B cell (primary cell): ENCODE data around the gene MBP. TPM values are rescaled to one million over a fixed set of nuclear protein-coding genes. Genes with fewer than 3 reads are reported as not detected.

Experiments used
- ATAC-seq: fragments of 200-7000 bp; cut with Tn5 transposase; one replicate; pipeline ENCODE4 v1.10.0; 2021; ENCODE audit warnings: low read depth, mild to moderate bottlenecking, moderate number of reproducible peaks, moderate library complexity
- CTCF ChIA-PET: fragments of 350-600 bp; sonication (Branson Sonifier 250); formaldehyde crosslinking; loops from one replicate; lab custom pipeline; 2021; ENCODE audit warnings: antibody characterized with exemption, inconsistent platforms; lab: Charles Lee
- POLR2A ChIA-PET: fragments of 350-600 bp; sonication (Branson Sonifier 250); formaldehyde crosslinking; loops from one replicate; lab custom pipeline; 2021; ENCODE audit warnings: antibody characterized with exemption; lab: Charles Lee
- DNase-seq: peaks from one replicate; pipeline ENCODE4 v3.0.0; 2013
- H2AFZ ChIP-seq: 2 replicates; pipeline ENCODE4 v1.6.1; 2012; ENCODE audit warnings: mild to moderate bottlenecking, low read depth, low read length; ENCODE audit not compliant: insufficient read depth, poor library complexity, severe bottlenecking
- H3K27ac ChIP-seq, 2 donors: 1 replicate in 1 of 2; 2 replicates in 1 of 2; pipeline ENCODE4 v1.5.1; 2012 to 2013; ENCODE audit warnings: low read length in 2 of 2, mild to moderate bottlenecking in 2 of 2, moderate library complexity in 1 of 2
- H3K27me3 ChIP-seq, 4 experiments: fragments of 200-600 bp in 1 of 4; sonication (generic) in 1 of 4; replicated peaks in 1 of 4; 1 replicate in 2 of 4; 2 replicates in 2 of 4; pipeline versions ENCODE4 v1.6.1 to v1.7.0; 2013 to 2016; ENCODE audit warnings: low read length in 3 of 4, mild to moderate bottlenecking in 2 of 4, mixed read lengths in 1 of 4, moderate library complexity in 1 of 4; ENCODE audit not compliant: insufficient read depth in 4 of 4, control insufficient read depth in 3 of 4; ENCODE audit errors: control extremely low read depth in 1 of 4
- H3K36me3 ChIP-seq, 2 experiments: replicated peaks in 1 of 2; 1 replicate in 1 of 2; 2 replicates in 1 of 2; pipeline versions ENCODE4 v1.6.1 to v1.7.1; 2013; ENCODE audit warnings: low read length in 1 of 2; ENCODE audit not compliant: insufficient read depth in 2 of 2, control insufficient read depth in 1 of 2; ENCODE audit errors: control extremely low read depth in 1 of 2, extremely low read depth in 1 of 2
- H3K4me1 ChIP-seq, 2 donors: fragments of 200-600 bp in 1 of 2; sonication (generic) in 1 of 2; 1 replicate in 1 of 2; 2 replicates in 1 of 2; pipeline versions ENCODE4 v1.5.1 to v1.6.1; 2013 to 2017; ENCODE audit warnings: low read length in 2 of 2; ENCODE audit not compliant: control insufficient read depth in 2 of 2, insufficient read depth in 2 of 2
- H3K4me2 ChIP-seq: replicated peaks from 2 replicates; pipeline ENCODE3; 2012; ENCODE audit warnings: mild to moderate bottlenecking, low read depth, low read length; ENCODE audit not compliant: poor library complexity, severe bottlenecking
- H3K4me3 ChIP-seq, 5 experiments: fragments of 200-600 bp in 1 of 5; sonication (generic) in 1 of 5; 1 replicate in 3 of 5; 2 replicates in 2 of 5; pipeline versions ENCODE4 v1.5.1 to v1.7.0; 2011 to 2016; ENCODE audit warnings: low read length in 4 of 5, mild to moderate bottlenecking in 4 of 5, low read depth in 2 of 5, control low read depth in 1 of 5, moderate library complexity in 1 of 5; ENCODE audit not compliant: insufficient read depth in 1 of 5; ENCODE audit errors: control extremely low read depth in 1 of 5, extremely low read depth in 1 of 5
- H3K79me2 ChIP-seq: fragments of 200-600 bp; sonication (generic); one replicate; pipeline ENCODE4 v1.6.0; 2016; ENCODE audit warnings: low read length; ENCODE audit not compliant: control insufficient read depth, insufficient read depth
- H3K9ac ChIP-seq: fragments of 200-600 bp; sonication (generic); 2 replicates; pipeline ENCODE4 v1.6.1; 2017; ENCODE audit warnings: mild to moderate bottlenecking, low read length, moderate library complexity
- H3K9me3 ChIP-seq, 3 donors: one replicate each; pipeline versions ENCODE4 v1.6.1 to v1.7.1; 2013; ENCODE audit warnings: low read length in 2 of 3; ENCODE audit not compliant: control insufficient read depth in 2 of 3, insufficient read depth in 1 of 3; ENCODE audit errors: control extremely low read depth in 1 of 3
- H4K20me1 ChIP-seq: 2 replicates; pipeline ENCODE4 v1.6.0; 2012; ENCODE audit warnings: mild to moderate bottlenecking, low read length; ENCODE audit not compliant: insufficient read depth, control insufficient read depth, poor library complexity, severe bottlenecking
- H3K27ac Mint-ChIP-seq: one replicate; pipeline ENCODE4 v1.8.0; 2021; ENCODE audit warnings: mixed read lengths
- H3K27me3 Mint-ChIP-seq: one replicate; pipeline ENCODE4 v1.8.0; 2021; ENCODE audit warnings: mixed read lengths
- H3K4me1 Mint-ChIP-seq: one replicate; pipeline ENCODE4 v1.8.0; 2021; ENCODE audit warnings: mixed read lengths
- H3K4me3 Mint-ChIP-seq: one replicate; pipeline ENCODE4 v1.8.0; 2021; ENCODE audit warnings: mixed read lengths
- H3K9me3 Mint-ChIP-seq: one replicate; pipeline ENCODE4 v1.8.0; 2022; ENCODE audit warnings: mixed read lengths; ENCODE audit not compliant: insufficient read depth
- CTCF ChIP-seq: fragments of 200-600 bp; IDR thresholded peaks from one replicate; pipeline ENCODE4 v1.8.0; 2022; ENCODE audit warnings: antibody characterized with exemption, mild to moderate bottlenecking
- EZH2 ChIP-seq: IDR thresholded peaks from 2 replicates; pipeline ENCODE4 v1.6.1; 2012; ENCODE audit warnings: borderline replicate concordance, low read depth, mild to moderate bottlenecking, moderate library complexity, low read length; ENCODE audit not compliant: insufficient read depth, poor library complexity, severe bottlenecking
- WGBS: methylation state at CpG from one replicate; pipeline ENCODE4 v1.1.5; 2013; ENCODE audit warnings: missing lambda C conversion rate; ENCODE audit not compliant: insufficient coverage; 5-methylcytosine and 5-hydroxymethylcytosine counted together
- intact Hi-C: fragments of 100-400 bp; cut with micrococcal nuclease; formaldehyde crosslinking; loops from one replicate; pipeline ENCODE4 v1.10.0; 2022
- polyA plus RNA-seq: library from polyadenylated mRNA; depleted of rRNA; stranded (reverse); fragments of >200 nt; gene quantifications from 2 replicates; pipeline ENCODE4 v1.2.3, GENCODE V29; 2012
- total RNA-seq, 2 donors: library from RNA; stranded (reverse); fragments of 120-200 nt in 1 of 2; gene quantifications; 1 replicate in 1 of 2; 2 replicates in 1 of 2; pipeline versions ENCODE4 v1.2.3 to v1.2.4, GENCODE V29; 2013 to 2022

MBP gene
- total and polyA plus RNA-seq, 2 donors (not counting 1 experiment from before 2014, with no cell fraction given): 30.1 to 192 TPM

GRCh38 chr18:77164026-77164425 is 31.4 kb upstream of the MBP start:
- ChIA-PET POLR2A (no interaction called here), CTCF (no interaction called here)
- Histone ChIP-seq H3K36me3 (no peaks in the 10 kb centered on the region), H2AFZ (no peak overlapping the region), H4K20me1 (no peaks in the 10 kb centered on the region), H3K27ac (no peak overlapping the region), H3K4me2 (no peak overlapping the region), H3K9ac (no peak overlapping the region), H3K4me3 (no peak overlapping the region), H3K79me2 (no peaks in the 10 kb centered on the region), H3K9me3 (peaks cover 0 to 7% (median 0%) of the 10 kb centered on the region in 3 donors), H3K27me3 (peaks cover 0 to 2% (median 0%) of the 10 kb centered on the region in 4 experiments), H3K4me1 (peaks cover 8% of the 10 kb centered on the region in 2 donors)
- H3K27me3 Mint-ChIP-seq: peaks cover 11% of the 10 kb centered on the region
- peaks cover 11% of the 10 kb centered on the region for H3K4me1 Mint-ChIP-seq
- ATAC-seq (no peak), DNase-seq (no peak)
- no peak for TF ChIP-seq CTCF
- TF ChIP-seq EZH2: no peak
- WGBS: 94% methylated on average over 11 of the region's 13 CpGs
- H3K4me3 Mint-ChIP-seq: no peak overlapping the region
- H3K9me3 Mint-ChIP-seq: no peaks in the 10 kb centered on the region
- intact Hi-C loops: no loop called here
- H3K27ac Mint-ChIP-seq: no peak overlapping the region

GRCh38 chr18:77162580-77162979 is 30.0 kb upstream of the MBP start:
- Histone ChIP-seq H3K27me3 (peaks cover 0 to 2% (median 0%) of the 10 kb centered on the region in 4 experiments), H3K4me2 (no peak overlapping the region), H3K9ac (no peak overlapping the region), H3K36me3 (no peaks in the 10 kb centered on the region), H2AFZ (no peak overlapping the region), H3K9me3 (peaks cover 0 to 7% (median 0%) of the 10 kb centered on the region in 3 donors), H4K20me1 (no peaks in the 10 kb centered on the region), H3K27ac (no peak overlapping the region), H3K4me3 (no peak overlapping the region), H3K4me1 (peaks cover 8% of the 10 kb centered on the region in 2 donors), H3K79me2 (no peaks in the 10 kb centered on the region)
- intact Hi-C loops: no loop called here
- no peak for TF ChIP-seq CTCF
- Mint-ChIP-seq H3K4me1 (peaks cover 13% of the 10 kb centered on the region), H3K27me3 (peaks cover 11% of the 10 kb centered on the region), H3K4me3 (no peak overlapping the region), H3K9me3 (no peaks in the 10 kb centered on the region), H3K27ac (no peak overlapping the region)
- no peak for DNase-seq
- ChIA-PET CTCF (no interaction called here), POLR2A (no interaction called here)
- 87% methylated on average over 8 of the region's 8 CpGs for WGBS
- ATAC-seq: no peak
